Measurements from ENCODE around the gene PCDHGB5. TPM values are rescaled to one million over a fixed set of nuclear protein-coding genes. Genes with fewer than 3 reads are reported as not detected.

PCDHGB5 gene
- total and polyA plus RNA-seq, 2 experiments from 2014 or later: 0.17 to 0.30 TPM

DNA sequence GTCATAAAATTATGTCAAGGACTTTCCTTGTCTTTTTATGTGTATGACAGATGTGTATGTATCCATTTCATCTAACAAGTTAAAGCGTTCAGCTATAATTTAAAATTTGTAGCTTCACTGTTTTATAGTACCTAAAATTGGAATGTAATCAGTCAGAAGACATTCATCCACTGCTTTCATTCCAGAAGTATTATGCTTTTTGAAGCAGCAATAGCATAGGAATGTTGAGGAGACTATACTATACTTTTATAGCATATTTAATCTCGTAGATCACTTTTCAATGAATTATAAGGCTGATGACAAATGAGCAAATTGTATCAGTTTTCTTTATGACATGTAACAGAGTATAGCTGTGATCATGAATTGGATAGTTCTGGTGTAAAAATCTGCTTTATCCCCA is 39.5 kb downstream of the PCDHGB5 start:
- Histone ChIP-seq H3K9me2 (replicated peaks; ENCODE audit: insufficient read depth) (no peaks in the 10 kb centered on the region), H3K27me3 (no peaks in the 10 kb centered on the region), H2AFZ (no peak overlapping the region), H3K27ac (no peak overlapping the region), H3K4me1 (ENCODE audit: insufficient read depth) (no peaks in the 10 kb centered on the region), H3K4me2 (no peak overlapping the region), H3K4me3 (no peak overlapping the region), H4K20me1 (ENCODE audit: insufficient read depth, poor library complexity, severe bottlenecking) (no peaks in the 10 kb centered on the region), H3K9me3 (ENCODE audit: low read depth) (peaks cover 14% of the 10 kb centered on the region), H3K79me2 (peaks cover 6% of the 10 kb centered on the region), H3K36me3 (replicated peaks; ENCODE audit: insufficient read depth, low read depth) (no peaks in the 10 kb centered on the region)
- no peak for TF ChIP-seq EZH2 (IDR thresholded peaks at IDR 0.05; ENCODE audit: borderline replicate concordance)
- no peak for TF ChIP-seq EZH2phosphoT487 (IDR thresholded peaks at IDR 0.05; ENCODE audit: low read depth, severe bottlenecking, unreplicated experiment)
- no peak for TF ChIP-seq CTCF (IDR thresholded peaks at IDR 0.05; ENCODE audit: poor library complexity)
- 98% methylated on average over 2 of the region's 2 CpGs for whole genome bisulfite sequencing (ENCODE audit: low lambda C conversion rate, missing lambda C conversion rate)
- no peak for DNase-seq (ENCODE audit: low spot score)

- Histone ChIP-seq H3K4me3 (no peak overlapping the region), H3K9me3 (ENCODE audit: low read depth) (peaks cover 7% of the 10 kb centered on the region), H2AFZ (no peak overlapping the region), H3K9me2 (replicated peaks; ENCODE audit: insufficient read depth) (no peaks in the 10 kb centered on the region), H3K27me3 (no peaks in the 10 kb centered on the region), H3K79me2 (peaks cover 3% of the 10 kb centered on the region), H3K4me2 (no peak overlapping the region), H4K20me1 (ENCODE audit: insufficient read depth, poor library complexity, severe bottlenecking) (no peaks in the 10 kb centered on the region), H3K27ac (no peak overlapping the region), H3K4me1 (ENCODE audit: insufficient read depth) (no peaks in the 10 kb centered on the region), H3K36me3 (replicated peaks; ENCODE audit: insufficient read depth, low read depth) (no peaks in the 10 kb centered on the region)
- no peak for DNase-seq (ENCODE audit: low spot score)
- WGBS (ENCODE audit: low lambda C conversion rate, missing lambda C conversion rate): 91% methylated on average over 10 of the region's 10 CpGs
- TF ChIP-seq EZH2phosphoT487 (IDR thresholded peaks at IDR 0.05; ENCODE audit: low read depth, severe bottlenecking, unreplicated experiment) (no peak), CTCF (IDR thresholded peaks at IDR 0.05; ENCODE audit: poor library complexity) (no peak), EZH2 (IDR thresholded peaks at IDR 0.05; ENCODE audit: borderline replicate concordance) (no peak)
Measured at GRCh38 chr5:141439411-141440141, 41.8 kb downstream of the PCDHGB5 start.

- Histone ChIP-seq H3K4me3 (no peak overlapping the region), H2AFZ (no peak overlapping the region), H3K79me2 (peaks cover 6% of the 10 kb centered on the region), H3K27me3 (no peaks in the 10 kb centered on the region), H4K20me1 (ENCODE audit: insufficient read depth, poor library complexity, severe bottlenecking) (no peaks in the 10 kb centered on the region), H3K9me2 (replicated peaks; ENCODE audit: insufficient read depth) (no peaks in the 10 kb centered on the region), H3K27ac (no peak overlapping the region), H3K36me3 (replicated peaks; ENCODE audit: insufficient read depth, low read depth) (no peaks in the 10 kb centered on the region), H3K4me2 (no peak overlapping the region), H3K4me1 (ENCODE audit: insufficient read depth) (no peaks in the 10 kb centered on the region), H3K9me3 (ENCODE audit: low read depth) (peaks cover 7% of the 10 kb centered on the region)
- WGBS (ENCODE audit: low lambda C conversion rate, missing lambda C conversion rate): 100% methylated on average over 9 of the region's 9 CpGs
- no peak for DNase-seq (ENCODE audit: low spot score)
- TF ChIP-seq EZH2phosphoT487 (IDR thresholded peaks at IDR 0.05; ENCODE audit: low read depth, severe bottlenecking, unreplicated experiment) (no peak), EZH2 (IDR thresholded peaks at IDR 0.05; ENCODE audit: borderline replicate concordance) (no peak), CTCF (IDR thresholded peaks at IDR 0.05; ENCODE audit: poor library complexity) (no peak)
Measured at GRCh38 chr5:141440341-141440740, 42.6 kb downstream of the PCDHGB5 start.
